Left ventricle myocardium inferior (tissue), 1 donor: Measurements from ENCODE around the gene DLAT. TPM values are rescaled to one million over a fixed set of nuclear protein-coding genes. Genes with fewer than 3 reads are reported as not detected.
"Not testable (repeated sequence)": the region's sequence is repeated elsewhere in the genome, so short reads cannot be mapped to it uniquely, and the experiment has no call there.

ENCODE experiments used
- DNase-seq: peaks from one replicate; pipeline ENCODE4 v3.0.0-alpha.2; 2020
- H3K27ac ChIP-seq: fragments of 200-600 bp; replicated peaks from 2 replicates; pipeline ENCODE4 v1.8.0; 2021
- H3K27me3 ChIP-seq: fragments of 200-600 bp; 2 replicates; pipeline ENCODE4 v1.8.0; 2021; ENCODE audit warnings: low read depth
- H3K36me3 ChIP-seq: fragments of 200-600 bp; 2 replicates; pipeline ENCODE4 v1.8.0; 2021
- H3K4me1 ChIP-seq: fragments of 200-600 bp; 2 replicates; pipeline ENCODE4 v1.8.0; 2021
- H3K4me3 ChIP-seq: fragments of 200-600 bp; 2 replicates; pipeline ENCODE4 v1.8.0; 2021; ENCODE audit warnings: mild to moderate bottlenecking, moderate library complexity
- H3K9me3 ChIP-seq: fragments of 200-600 bp; replicated peaks from 2 replicates; pipeline ENCODE4 v1.8.0; 2021
- CTCF ChIP-seq: fragments of 200-600 bp; IDR thresholded peaks from 2 replicates; pipeline ENCODE4 v1.8.0; 2021; ENCODE audit warnings: antibody characterized with exemption, mild to moderate bottlenecking, borderline replicate concordance
- intact Hi-C: fragments of 100-400 bp; cut with micrococcal nuclease; formaldehyde crosslinking; loops from one replicate; pipeline ENCODE4 v1.11.0; 2022
- total RNA-seq: library from RNA; stranded (reverse); fragmentation: NEBNext Ultra II Directional; extraction: Animal tissue kit (Norgen Biotek cat#: 25700); gene quantifications from one replicate; pipeline ENCODE4 v1.2.1, GENCODE V29; 2021
- donor health status: DM: no; HTN: yes; CAD: no; lungs with severe emphysema.

DLAT gene
- total RNA-seq, 1 donor from 2014 or later: 176 TPM

DNA sequence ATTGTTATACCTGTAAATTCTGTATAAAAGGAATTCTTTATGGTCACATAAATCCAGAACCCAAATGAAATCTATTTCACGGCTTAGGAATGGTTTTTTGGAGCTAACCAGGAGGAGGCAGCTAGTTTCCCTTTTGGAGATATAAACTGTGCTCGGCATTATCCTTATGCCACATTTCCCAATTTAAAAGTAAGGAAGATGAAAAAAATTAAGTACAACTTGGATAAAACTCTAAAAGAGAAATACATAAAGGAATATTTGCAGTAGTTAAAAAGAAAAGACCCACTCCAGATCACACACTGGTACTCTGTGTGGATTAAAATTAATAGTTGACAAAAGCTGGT is 17.7 kb downstream of the DLAT start:
- peaks cover 3% of the 10 kb centered on the region for H3K9me3 ChIP-seq
- H3K27me3 ChIP-seq: no peaks in the 10 kb centered on the region
- DNase-seq: no peak
- no peak overlapping the region for H3K27ac ChIP-seq
- H3K4me1 ChIP-seq: peaks cover 30% of the 10 kb centered on the region
- peaks cover 78% of the 10 kb centered on the region for H3K36me3 ChIP-seq
- intact Hi-C loops: no loop called here
- TF ChIP-seq CTCF: no peak
- H3K4me3 ChIP-seq: no peak overlapping the region

GRCh38 chr11:112044961-112045360 is 19.8 kb downstream of the DLAT start:
- intact Hi-C loops: no loop called here
- no peak for TF ChIP-seq CTCF
- Histone ChIP-seq H3K9me3 (peaks cover 3% of the 10 kb centered on the region), H3K36me3 (peaks cover 77% of the 10 kb centered on the region), H3K27ac (no peak overlapping the region), H3K4me1 (peaks cover 29% of the 10 kb centered on the region), H3K27me3 (no peaks in the 10 kb centered on the region), H3K4me3 (no peak overlapping the region)
- DNase-seq: no peak

GRCh38 chr11:112046647-112047046 is 21.4 kb downstream of the DLAT start:
- Histone ChIP-seq H3K36me3 (peaks cover 82% of the 10 kb centered on the region), H3K4me1 (peaks cover 20% of the 10 kb centered on the region)
- H3K4me3 ChIP-seq, intact Hi-C loops, H3K9me3 ChIP-seq, H3K27ac ChIP-seq, H3K27me3 ChIP-seq, DNase-seq: not testable (repeated sequence)

DNA sequence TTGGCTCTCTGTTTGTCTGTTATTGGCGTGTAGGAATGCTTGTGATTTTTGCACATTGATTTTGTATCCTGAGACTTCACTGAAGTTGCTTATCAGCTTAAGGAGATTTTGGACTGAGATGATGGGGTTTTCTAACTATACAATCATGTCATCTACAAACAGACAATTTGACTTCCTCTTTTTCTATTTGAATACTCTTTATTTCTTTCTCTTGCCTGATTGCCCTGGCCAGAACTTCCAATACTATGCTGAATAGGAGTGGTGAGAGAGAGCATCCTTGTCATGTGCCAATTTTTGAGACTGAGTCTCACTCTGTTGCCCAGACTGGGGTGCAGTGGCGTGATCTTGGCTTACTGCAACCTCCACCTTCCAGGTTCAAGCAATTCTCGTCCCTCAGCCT is 23.0 kb downstream of the DLAT start:
- not testable (repeated sequence) for H3K9me3 ChIP-seq, H3K27ac ChIP-seq
- peaks cover 96% of the 10 kb centered on the region for H3K36me3 ChIP-seq

GRCh38 chr11:112049777-112050176 is 24.6 kb downstream of the DLAT start:
- Histone ChIP-seq H3K27me3 (no peaks in the 10 kb centered on the region), H3K36me3 (peaks cover 96% of the 10 kb centered on the region), H3K4me3 (no peak overlapping the region), H3K27ac (no peak overlapping the region), H3K9me3 (peaks cover 3% of the 10 kb centered on the region), H3K4me1 (peaks cover 14% of the 10 kb centered on the region)
- DNase-seq: no peak
- TF ChIP-seq CTCF: no peak
- intact Hi-C loops: no loop called here

More for the DNA sequence above, 23.0 kb downstream of the DLAT start:
- H3K4me3 ChIP-seq, H3K27me3 ChIP-seq, DNase-seq, intact Hi-C loops: not testable (repeated sequence)
- peaks cover 14% of the 10 kb centered on the region for H3K4me1 ChIP-seq

- TF ChIP-seq CTCF: no peak
- intact Hi-C loops: no loop called here
- peaks cover 14% of the 10 kb centered on the region for H3K4me1 ChIP-seq
- DNase-seq: no peak
- peaks cover 95% of the 10 kb centered on the region for H3K36me3 ChIP-seq
- peaks cover 3% of the 10 kb centered on the region for H3K9me3 ChIP-seq
- no peak overlapping the region for H3K4me3 ChIP-seq
- H3K27me3 ChIP-seq: no peaks in the 10 kb centered on the region
- H3K27ac ChIP-seq: no peak overlapping the region
These were observed 25.5 kb downstream of the DLAT start for GRCh38 chr11:112050721-112051120.

DNA sequence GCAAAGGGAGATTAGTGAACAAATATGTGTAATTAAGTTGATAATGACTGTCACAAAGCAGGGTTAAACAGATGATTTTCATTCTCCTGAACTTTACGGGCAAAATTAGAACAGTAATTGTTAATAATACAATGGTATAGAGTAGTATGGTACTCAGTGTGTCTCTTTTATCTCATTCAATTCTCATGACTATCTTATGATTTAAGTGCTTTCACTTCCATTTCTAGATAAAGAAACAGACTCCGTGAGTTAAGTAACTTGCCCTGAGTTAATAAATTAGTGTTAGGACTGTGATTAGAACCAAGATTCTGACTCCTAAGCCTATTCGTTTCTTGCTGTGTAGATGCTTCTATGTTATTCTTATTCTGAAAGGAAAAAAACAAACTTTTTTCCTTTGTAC is 26.6 kb downstream of the DLAT start:
- no peak for DNase-seq
- H3K27ac ChIP-seq: no peak overlapping the region
- intact Hi-C loops: no loop called here

More for the DNA sequence above, 26.6 kb downstream of the DLAT start:
- no peaks in the 10 kb centered on the region for H3K27me3 ChIP-seq
- peaks cover 3% of the 10 kb centered on the region for H3K9me3 ChIP-seq
- H3K4me3 ChIP-seq: no peak overlapping the region
- peaks cover 14% of the 10 kb centered on the region for H3K4me1 ChIP-seq
- H3K36me3 ChIP-seq: peaks cover 95% of the 10 kb centered on the region
- no peak for TF ChIP-seq CTCF
